GM12873 (cell line): ENCODE results near the gene EDN1.

Experiments used
- TF ChIP-seq, protein P1 (sequence below): IDR thresholded peaks from 2 replicates; pipeline ENCODE4 v1.5.1; 2012; ENCODE audit warnings: low read depth, mild to moderate bottlenecking, moderate library complexity, low read length, control low read depth; ENCODE audit not compliant: insufficient read depth; ENCODE audit errors: missing control alignments

EDN1 gene

DNA sequence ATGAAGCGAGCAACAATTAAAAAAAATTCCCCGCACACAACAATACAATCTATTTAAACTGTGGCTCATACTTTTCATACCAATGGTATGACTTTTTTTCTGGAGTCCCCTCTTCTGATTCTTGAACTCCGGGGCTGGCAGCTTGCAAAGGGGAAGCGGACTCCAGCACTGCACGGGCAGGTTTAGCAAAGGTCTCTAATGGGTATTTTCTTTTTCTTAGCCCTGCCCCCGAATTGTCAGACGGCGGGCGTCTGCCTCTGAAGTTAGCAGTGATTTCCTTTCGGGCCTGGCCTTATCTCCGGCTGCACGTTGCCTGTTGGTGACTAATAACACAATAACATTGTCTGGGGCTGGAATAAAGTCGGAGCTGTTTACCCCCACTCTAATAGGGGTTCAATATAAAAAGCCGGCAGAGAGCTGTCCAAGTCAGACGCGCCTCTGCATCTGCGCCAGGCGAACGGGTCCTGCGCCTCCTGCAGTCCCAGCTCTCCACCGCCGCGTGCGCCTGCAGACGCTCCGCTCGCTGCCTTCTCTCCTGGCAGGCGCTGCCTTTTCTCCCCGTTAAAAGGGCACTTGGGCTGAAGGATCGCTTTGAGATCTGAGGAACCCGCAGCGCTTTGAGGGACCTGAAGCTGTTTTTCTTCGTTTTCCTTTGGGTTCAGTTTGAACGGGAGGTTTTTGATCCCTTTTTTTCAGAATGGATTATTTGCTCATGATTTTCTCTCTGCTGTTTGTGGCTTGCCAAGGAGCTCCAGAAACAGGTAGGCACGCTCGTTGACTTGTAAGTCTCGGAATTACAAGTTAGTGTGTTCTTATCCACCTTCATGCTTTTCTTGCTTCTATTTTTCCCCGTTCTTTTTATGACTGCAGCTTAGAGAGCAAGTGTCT lies at the start of gene EDN1:
Gene EDN1, plus strand, starts transcription at position 429 of the 888 bp plus-strand sequence. Its CDS starts 269 bp downstream, at position 698.
- TF ChIP-seq, protein P1, sequence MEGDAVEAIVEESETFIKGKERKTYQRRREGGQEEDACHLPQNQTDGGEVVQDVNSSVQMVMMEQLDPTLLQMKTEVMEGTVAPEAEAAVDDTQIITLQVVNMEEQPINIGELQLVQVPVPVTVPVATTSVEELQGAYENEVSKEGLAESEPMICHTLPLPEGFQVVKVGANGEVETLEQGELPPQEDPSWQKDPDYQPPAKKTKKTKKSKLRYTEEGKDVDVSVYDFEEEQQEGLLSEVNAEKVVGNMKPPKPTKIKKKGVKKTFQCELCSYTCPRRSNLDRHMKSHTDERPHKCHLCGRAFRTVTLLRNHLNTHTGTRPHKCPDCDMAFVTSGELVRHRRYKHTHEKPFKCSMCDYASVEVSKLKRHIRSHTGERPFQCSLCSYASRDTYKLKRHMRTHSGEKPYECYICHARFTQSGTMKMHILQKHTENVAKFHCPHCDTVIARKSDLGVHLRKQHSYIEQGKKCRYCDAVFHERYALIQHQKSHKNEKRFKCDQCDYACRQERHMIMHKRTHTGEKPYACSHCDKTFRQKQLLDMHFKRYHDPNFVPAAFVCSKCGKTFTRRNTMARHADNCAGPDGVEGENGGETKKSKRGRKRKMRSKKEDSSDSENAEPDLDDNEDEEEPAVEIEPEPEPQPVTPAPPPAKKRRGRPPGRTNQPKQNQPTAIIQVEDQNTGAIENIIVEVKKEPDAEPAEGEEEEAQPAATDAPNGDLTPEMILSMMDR, result peak; percentile 66

DNA sequence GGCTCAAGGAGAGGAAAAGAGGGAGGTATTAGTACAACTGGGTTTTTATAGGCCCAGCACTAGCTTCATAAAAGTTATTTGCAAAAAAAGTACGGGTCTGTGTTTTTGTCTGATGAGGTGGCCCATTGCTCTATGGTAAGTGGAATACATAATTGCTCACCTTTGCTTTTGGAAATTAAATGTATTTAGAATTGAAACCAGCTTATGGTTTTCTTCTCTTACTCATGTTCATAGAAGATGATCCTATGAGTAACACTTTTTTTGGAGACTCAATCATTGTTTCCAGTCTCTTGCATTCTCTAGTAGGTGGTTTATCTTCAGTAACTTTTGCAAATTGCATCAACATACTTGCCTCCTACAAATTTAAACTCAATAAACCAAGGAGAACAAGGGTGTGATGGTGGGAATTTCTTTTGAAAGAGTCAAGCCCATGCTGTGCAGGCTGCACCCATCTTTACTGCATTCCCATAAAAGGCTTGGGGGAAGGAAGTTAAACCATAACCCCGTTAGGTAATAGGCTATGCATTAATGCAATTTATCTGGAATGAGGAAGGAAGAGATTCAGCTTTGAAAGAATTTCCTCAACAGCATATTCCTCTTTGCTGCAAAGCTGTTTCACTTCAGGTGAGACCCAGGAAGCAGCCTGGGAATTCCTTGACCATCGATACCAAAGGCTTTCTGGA lies 48.5 kb upstream of the EDN1 start:
- TF ChIP-seq, protein P1, result no peak

DNA sequence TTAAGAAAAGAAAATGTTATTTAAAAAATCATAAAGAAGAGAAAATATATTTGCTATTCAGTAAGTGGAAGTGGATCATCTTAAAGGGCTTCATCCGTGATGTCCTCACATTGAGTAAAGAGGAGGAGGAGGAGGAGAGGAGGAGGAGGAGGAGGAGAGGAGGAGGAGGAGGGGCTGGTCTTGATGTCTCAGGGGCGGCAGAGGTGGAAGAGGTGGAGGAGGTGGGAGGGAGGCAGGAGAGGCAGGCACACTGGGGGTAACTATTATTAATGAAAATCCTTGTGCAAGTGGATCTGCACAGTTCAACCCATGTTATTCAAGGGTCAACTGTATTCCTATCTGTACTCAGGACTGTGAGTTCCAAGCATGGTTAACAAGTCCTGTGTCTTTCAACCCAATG lies 47.0 kb upstream of the EDN1 start:
- TF ChIP-seq, protein P1, result no peak

DNA sequence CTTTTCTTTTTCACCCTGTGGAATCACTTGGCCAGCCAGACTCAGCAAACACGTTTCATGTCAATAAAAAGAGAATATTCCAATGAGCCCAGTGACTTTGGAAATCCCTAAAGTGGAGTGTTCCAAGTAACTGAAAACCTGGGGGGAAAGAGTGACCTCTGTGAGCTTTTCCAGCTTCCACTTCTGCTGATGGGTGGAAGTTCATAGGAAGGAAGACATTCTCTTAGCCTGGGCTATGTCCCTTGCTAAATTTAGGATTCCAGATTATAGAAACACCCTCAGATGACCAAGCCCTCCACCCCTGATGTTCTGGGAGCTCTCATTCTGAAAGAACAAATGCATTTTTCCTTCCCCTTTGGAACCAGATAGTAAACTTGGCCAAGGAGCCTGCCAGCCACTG lies 44.8 kb upstream of the EDN1 start:
- TF ChIP-seq, protein P1, result no peak

DNA sequence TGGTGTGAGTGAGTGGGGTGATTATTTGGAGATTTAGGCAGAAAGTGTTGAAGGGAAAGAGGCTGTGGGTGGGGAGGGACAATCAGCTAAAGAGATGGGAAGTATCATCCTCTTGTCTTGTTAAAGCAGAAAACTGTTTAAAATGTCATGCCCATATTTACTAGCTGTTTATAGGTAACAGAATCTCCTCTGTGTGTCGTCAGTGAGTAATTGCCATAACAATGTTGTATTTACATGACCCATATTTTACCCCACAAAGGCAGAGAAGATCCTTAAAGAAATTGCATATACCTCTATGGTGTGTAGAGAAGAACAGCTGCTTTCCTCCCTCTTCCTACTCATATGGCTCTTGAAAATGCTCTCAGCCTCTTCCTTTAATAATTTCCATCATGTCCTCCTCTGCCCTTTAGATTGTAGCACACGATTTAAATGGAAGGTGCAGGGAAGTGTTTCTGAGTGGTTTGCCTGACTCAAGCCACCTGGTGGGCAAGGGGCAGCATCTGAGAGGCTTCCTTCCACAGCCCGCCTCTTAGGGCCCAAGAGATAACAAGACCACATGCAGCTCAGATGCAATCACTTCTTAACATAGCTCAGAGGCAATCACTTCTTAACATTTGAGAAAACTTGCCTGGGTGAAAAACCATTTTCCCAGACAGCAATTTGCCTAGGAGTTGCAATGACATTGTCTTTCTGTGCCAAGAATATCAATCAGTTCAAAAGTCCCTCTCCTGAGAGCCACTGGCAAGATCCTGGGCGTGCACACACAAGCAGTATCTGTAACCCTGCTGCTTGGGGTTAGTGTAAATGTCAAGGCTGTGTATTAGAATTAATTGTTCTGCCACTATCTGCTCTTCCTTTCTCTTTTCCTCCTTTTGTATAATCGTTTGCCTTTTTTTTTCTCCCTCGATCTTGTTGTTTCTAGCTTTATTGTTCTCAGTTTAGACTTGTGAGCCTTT lies 44.1 kb upstream of the EDN1 start:
- TF ChIP-seq, protein P1, result no peak

DNA sequence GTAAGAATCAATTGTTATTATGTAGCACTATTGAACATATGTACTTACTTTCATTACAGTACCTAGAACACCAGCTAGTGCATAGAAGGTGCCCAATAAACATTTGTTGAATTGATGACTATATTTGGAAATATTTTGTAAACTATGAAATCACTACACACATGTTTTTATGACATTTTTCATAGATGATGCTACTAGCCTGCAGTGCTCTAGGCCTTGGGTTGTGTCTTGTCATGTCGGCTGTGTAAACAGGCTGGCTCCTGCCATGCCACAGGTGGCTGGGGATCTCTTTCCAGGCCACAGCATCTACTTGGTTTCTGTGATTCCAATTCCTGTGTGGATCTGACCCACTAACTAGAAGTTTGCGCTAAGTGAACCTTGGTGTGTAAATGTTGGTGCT lies 43.3 kb upstream of the EDN1 start:
- TF ChIP-seq, protein P1, result no peak
